GM21737 (cell line): ENCODE measurements around the gene OTUD5.
"Not testable (repeated sequence)": the region's sequence is repeated elsewhere in the genome, so short reads cannot be mapped to it uniquely, and the experiment has no call there.

ENCODE experiments used
- ATAC-seq: cut with Tn5 transposase; IDR thresholded peaks from one replicate; pipeline ENCODE4 v1.9.1; 2021; ENCODE audit warnings: mild to moderate bottlenecking, moderate library complexity; ENCODE audit not compliant: unreplicated experiment

OTUD5 gene

GRCh38 chrX:48957477-48957826 is at the start of gene OTUD5:
OTUD5 (minus strand) TSS chrX:48957607; CDS start chrX:48957570, 37 bp downstream.
- ATAC-seq: peak; percentile 33

GRCh38 chrX:49003696-49004095 is 46.3 kb upstream of the OTUD5 start:
- no peak for ATAC-seq

GRCh38 chrX:49002091-49002935 is 44.9 kb upstream of the OTUD5 start, which contains the start of gene GRIPAP1:
GRIPAP1 (minus strand) TSS chrX:49002264; CDS start chrX:49002229, 35 bp downstream.
- peak; percentile 71 for ATAC-seq

- ATAC-seq: peak; percentile 29
Measured at GRCh38 chrX:49001521-49002090, 44.2 kb upstream of the OTUD5 start.

GRCh38 chrX:49000636-49001035 is 43.2 kb upstream of the OTUD5 start:
- ATAC-seq: no peak

- ATAC-seq: no peak
Measured at GRCh38 chrX:48999030-48999429, 41.6 kb upstream of the OTUD5 start.

GRCh38 chrX:48998391-48998790 is 41.0 kb upstream of the OTUD5 start:
- ATAC-seq: no peak

GRCh38 chrX:48997865-48998264 is 40.5 kb upstream of the OTUD5 start:
- ATAC-seq: no peak

GRCh38 chrX:48997455-48997854 is 40.0 kb upstream of the OTUD5 start:
- ATAC-seq: no peak

- ATAC-seq: no peak
Measured at GRCh38 chrX:48996969-48997368, 39.6 kb upstream of the OTUD5 start.

- no peak for ATAC-seq
Measured at GRCh38 chrX:48992341-48992740, 34.9 kb upstream of the OTUD5 start.

- no peak for ATAC-seq
Measured at GRCh38 chrX:48989483-48989882, 32.1 kb upstream of the OTUD5 start.

- no peak for ATAC-seq
Measured at GRCh38 chrX:48983896-48984295, 26.5 kb upstream of the OTUD5 start.

GRCh38 chrX:48983081-48983480 is 25.7 kb upstream of the OTUD5 start:
- no peak for ATAC-seq

- no peak for ATAC-seq
Measured at GRCh38 chrX:48981178-48981577, 23.8 kb upstream of the OTUD5 start.

- not testable (repeated sequence) for ATAC-seq
Measured at GRCh38 chrX:48980341-48980740, 22.9 kb upstream of the OTUD5 start.

GRCh38 chrX:48978226-48978625 is 20.8 kb upstream of the OTUD5 start:
- no peak for ATAC-seq

- ATAC-seq: no peak
Measured at GRCh38 chrX:48976086-48976485, 18.7 kb upstream of the OTUD5 start.

- ATAC-seq: no peak
Measured at GRCh38 chrX:48975541-48975940, 18.1 kb upstream of the OTUD5 start.

GRCh38 chrX:48975041-48975440 is 17.6 kb upstream of the OTUD5 start:
- no peak for ATAC-seq

- no peak for ATAC-seq
Measured at GRCh38 chrX:48974574-48974973, 17.2 kb upstream of the OTUD5 start.

GRCh38 chrX:48974033-48974432 is 16.6 kb upstream of the OTUD5 start:
- ATAC-seq: no peak
